ENCODE results near the gene KCP. TPM values are rescaled to one million over a fixed set of nuclear protein-coding genes. Genes with fewer than 3 reads are reported as not detected.

Gene KCP
- total RNA-seq, 4 donors from 2014 or later: 0.07 to 0.68 (median 0.21) TPM; not detected in 1

DNA sequence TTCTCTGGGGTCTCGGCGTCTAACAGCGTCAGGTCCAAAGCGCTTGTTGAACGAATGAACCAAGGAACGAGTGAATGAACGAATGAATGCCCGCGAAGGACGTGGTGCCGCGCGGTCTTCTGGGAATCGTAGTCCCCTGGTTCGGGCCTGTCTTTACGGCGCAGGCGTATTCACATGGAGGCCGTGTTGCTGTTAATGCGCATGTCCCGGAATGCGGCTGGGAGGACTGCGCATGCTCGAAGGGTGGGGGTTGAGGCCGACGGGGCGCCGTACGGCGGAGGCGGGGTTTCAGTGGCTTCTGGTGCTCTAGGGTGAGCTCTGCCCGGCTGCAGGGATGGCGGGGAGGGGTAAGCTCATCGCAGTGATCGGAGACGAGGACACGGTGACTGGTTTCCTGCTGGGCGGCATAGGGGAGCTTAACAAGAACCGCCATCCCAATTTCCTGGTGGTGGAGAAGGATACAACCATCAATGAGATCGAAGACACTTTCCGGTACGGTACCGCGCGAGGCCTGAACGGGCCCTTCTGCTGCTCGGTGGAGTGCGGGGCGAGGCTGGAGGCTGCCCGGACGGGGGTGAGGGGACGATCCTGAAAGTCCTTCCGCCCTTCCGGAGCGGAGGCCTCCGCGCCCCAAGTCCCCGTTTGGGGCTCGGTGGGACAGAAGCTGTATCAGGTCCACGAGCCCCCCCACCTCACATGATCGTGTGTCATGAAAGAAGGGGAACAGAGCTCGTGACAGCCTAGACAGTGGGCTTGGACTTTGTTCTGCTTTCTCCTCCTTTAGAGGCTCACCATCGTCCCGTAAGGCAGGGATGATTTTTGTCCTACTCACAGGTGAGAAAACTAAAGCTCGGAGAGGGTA lies 47.7 kb downstream of the KCP start, which contains the start of gene ATP6V1F:
TSS of gene ATP6V1F (plus strand) at position 286 of the 862 bp plus-strand sequence. CDS start at position 335, 49 bp downstream.
- peak within 1 kb of the TSS; percentile 88 for H3K4me3 ChIP-seq (ENCODE audit: low read depth, poor library complexity, severe bottlenecking)
- peak; percentile 97 to 100 for DNase-seq (ENCODE audit: low spot score in 2 of 2)
- WGBS, 2 donors: 0 to 1% methylated on average over 61 to 65 of the region's 65 CpGs
- no peak for TF ChIP-seq CTCF (IDR thresholded peaks at IDR 0.05)
- TF ChIP-seq POLR2A (IDR thresholded peaks at IDR 0.05): peak in 1 of 2 donors; percentile 69
- intact Hi-C loops (cut with DNase I; ENCODE audit: low total_unique reads): no loop called here

GRCh38 chr7:128861957-128862570 lies 48.4 kb downstream of the KCP start:
- 67 to 70% methylated on average over 15 of the region's 15 CpGs for whole genome bisulfite sequencing, 2 donors
- intact Hi-C loops (cut with DNase I; ENCODE audit: low total_unique reads): no loop called here
- DNase-seq (ENCODE audit: low spot score in 2 of 2): no peak
- no peak for TF ChIP-seq CTCF (IDR thresholded peaks at IDR 0.05)
- no peak overlapping the region for H3K4me3 ChIP-seq (ENCODE audit: low read depth, poor library complexity, severe bottlenecking)

- no peak overlapping the region for H3K4me3 ChIP-seq (ENCODE audit: low read depth, poor library complexity, severe bottlenecking)
- no peak for TF ChIP-seq POLR2A (IDR thresholded peaks at IDR 0.05)
- no peak for TF ChIP-seq CTCF (IDR thresholded peaks at IDR 0.05)
- DNase-seq (ENCODE audit: low spot score in 2 of 2): no peak
- intact Hi-C loops (cut with DNase I; ENCODE audit: low total_unique reads): no loop called here
- WGBS, 2 donors: 43 to 52% methylated on average over 10 of the region's 10 CpGs
These were observed 50.1 kb downstream of the KCP start for GRCh38 chr7:128860158-128861073.

GRCh38 chr7:128859232-128860157 lies 51.0 kb downstream of the KCP start:
- WGBS, 2 donors: 52 to 54% methylated on average over 12 of the region's 12 CpGs

More at GRCh38 chr7:128859232-128860157, 51.0 kb downstream of the KCP start:
- DNase-seq (ENCODE audit: low spot score in 2 of 2): no peak
- no peak overlapping the region for H3K4me3 ChIP-seq (ENCODE audit: low read depth, poor library complexity, severe bottlenecking)
- intact Hi-C loops (cut with DNase I; ENCODE audit: low total_unique reads): no loop called here
- TF ChIP-seq CTCF (IDR thresholded peaks at IDR 0.05) (no peak), POLR2A (IDR thresholded peaks at IDR 0.05) (no peak)

Measured in lower leg skin (tissue), 4 donors.